A673 (cell line): Measurements from ENCODE around the gene PLD1. TPM values are rescaled to one million over a fixed set of nuclear protein-coding genes. Genes with fewer than 3 reads are reported as not detected.

ENCODE experiments used
- BruUV-seq: library from RNA; stranded (reverse); fragments of 400-500 nt; replicated peaks from 2 replicates; lab custom pipeline; 2021; lab: Mats Ljungman, UMichigan
- CTCF ChIA-PET: fragments of 300-600 bp; sonication (Branson Sonifier 250); formaldehyde crosslinking; loops from one replicate; lab custom pipeline; 2022; ENCODE audit warnings: antibody characterized with exemption; lab: Charles Lee
- POLR2A ChIA-PET: fragments of 300-600 bp; sonication (Branson Sonifier 250); formaldehyde crosslinking; loops from one replicate; lab custom pipeline; 2022; ENCODE audit warnings: antibody characterized with exemption; ENCODE audit not compliant: low non-redundant PET; lab: Charles Lee
- DNase-seq: peaks from one replicate; pipeline ENCODE4 v3.0.0-alpha.2; 2015; ENCODE audit warnings: low spot score
- H3K27ac ChIP-seq: fragments of 200-600 bp; sonication (generic); 2 replicates; pipeline ENCODE4 v1.5.1; 2016; ENCODE audit warnings: mixed run types, low read depth, mild to moderate bottlenecking, mixed read lengths, antibody characterized with exemption, low read length; ENCODE audit not compliant: poor library complexity, severe bottlenecking
- H3K27me3 ChIP-seq: fragments of 200-600 bp; sonication (generic); replicated peaks from 2 replicates; pipeline ENCODE4 v1.6.1; 2017; ENCODE audit warnings: mixed run types, low read depth, mild to moderate bottlenecking, mixed read lengths, antibody characterized with exemption, low read length; ENCODE audit not compliant: insufficient read depth, poor library complexity
- H3K36me3 ChIP-seq: fragments of 200-600 bp; sonication (generic); 2 replicates; pipeline ENCODE4 v1.6.1; 2016; ENCODE audit warnings: mixed run types, mild to moderate bottlenecking, mixed read lengths, antibody characterized with exemption, low read length; ENCODE audit not compliant: insufficient read depth, poor library complexity, severe bottlenecking
- H3K4me1 ChIP-seq: fragments of 200-600 bp; sonication (generic); 2 replicates; pipeline ENCODE4 v1.6.1; 2017; ENCODE audit warnings: mixed run types, mild to moderate bottlenecking, mixed read lengths, antibody characterized with exemption, low read length; ENCODE audit not compliant: insufficient read depth, poor library complexity, severe bottlenecking
- H3K4me3 ChIP-seq: fragments of 200-600 bp; sonication (generic); 2 replicates; pipeline ENCODE4 v1.5.1; 2016; ENCODE audit warnings: low read depth, mixed run types, mild to moderate bottlenecking, mixed read lengths, low read length; ENCODE audit not compliant: poor library complexity, severe bottlenecking
- H3K9me3 ChIP-seq: fragments of 200-600 bp; sonication (generic); 2 replicates; pipeline ENCODE4 v1.6.1; 2016; ENCODE audit warnings: mixed run types, low read depth, mild to moderate bottlenecking, mixed read lengths, antibody characterized with exemption, low read length; ENCODE audit not compliant: poor library complexity, severe bottlenecking
- EZH2 ChIP-seq: fragments of 200-600 bp; sonication (generic); IDR thresholded peaks from 2 replicates; pipeline ENCODE4 v1.6.1; 2017; ENCODE audit warnings: borderline replicate concordance, low read depth, mild to moderate bottlenecking, mixed read lengths, antibody characterized with exemption, low read length; ENCODE audit not compliant: poor library complexity, severe bottlenecking
- intact Hi-C: fragments of 100-400 bp; cut with micrococcal nuclease; formaldehyde crosslinking; loops from one replicate; pipeline ENCODE4 v1.10.0; 2022; ENCODE audit not compliant: unreplicated experiment
- total RNA-seq: library from RNA; stranded (reverse); gene quantifications from 2 replicates; pipeline ENCODE4 v1.2.3, GENCODE V29; 2021
- TF ChIP-seq, protein P1 (sequence below): fragments of 300-800, 200-600 bp; sonication (generic); conservative IDR thresholded peaks from 2 replicates; pipeline ENCODE4 v1.5.1; 2017; ENCODE audit warnings: low read depth, mild to moderate bottlenecking, antibody characterized with exemption, low read length, moderate library complexity, mixed read lengths

PLD1 gene
- total RNA-seq, 1 experiment from 2014 or later = 3.2 TPM

DNA sequence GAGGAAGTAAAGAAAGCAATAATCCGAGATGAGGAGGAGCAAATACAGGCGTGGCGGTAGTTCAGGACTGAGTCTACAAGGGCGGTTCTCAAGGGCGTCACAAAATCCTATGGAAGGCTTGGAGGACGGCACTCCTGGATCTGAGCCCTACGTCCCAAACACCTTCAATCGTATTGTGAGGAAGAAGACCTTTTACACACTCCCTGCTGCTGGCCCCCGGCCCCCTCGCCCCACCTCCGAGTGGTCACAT, 747 bp downstream of the PLD1 start:
- DNase-seq = peak; percentile 43
- Histone ChIP-seq H3K9me3 (no peaks in the 10 kb centered on the region), H3K4me3 (peak overlapping the region; percentile 70), H3K4me1 (peaks cover 30% of the 10 kb centered on the region), H3K27me3 (no peaks in the 10 kb centered on the region), H3K27ac (peak overlapping the region; percentile 67), H3K36me3 (no peaks in the 10 kb centered on the region)
- POLR2A ChIA-PET = interaction anchor here (0.7 kb wide), 1 partner anchor 8 kb away, joined by 4 read pairs; no protein-coding TSS in a partner anchor
- no TSS peak for BruUV-seq
- TF ChIP-seq EZH2 = no peak
- TF ChIP-seq, protein P1, sequence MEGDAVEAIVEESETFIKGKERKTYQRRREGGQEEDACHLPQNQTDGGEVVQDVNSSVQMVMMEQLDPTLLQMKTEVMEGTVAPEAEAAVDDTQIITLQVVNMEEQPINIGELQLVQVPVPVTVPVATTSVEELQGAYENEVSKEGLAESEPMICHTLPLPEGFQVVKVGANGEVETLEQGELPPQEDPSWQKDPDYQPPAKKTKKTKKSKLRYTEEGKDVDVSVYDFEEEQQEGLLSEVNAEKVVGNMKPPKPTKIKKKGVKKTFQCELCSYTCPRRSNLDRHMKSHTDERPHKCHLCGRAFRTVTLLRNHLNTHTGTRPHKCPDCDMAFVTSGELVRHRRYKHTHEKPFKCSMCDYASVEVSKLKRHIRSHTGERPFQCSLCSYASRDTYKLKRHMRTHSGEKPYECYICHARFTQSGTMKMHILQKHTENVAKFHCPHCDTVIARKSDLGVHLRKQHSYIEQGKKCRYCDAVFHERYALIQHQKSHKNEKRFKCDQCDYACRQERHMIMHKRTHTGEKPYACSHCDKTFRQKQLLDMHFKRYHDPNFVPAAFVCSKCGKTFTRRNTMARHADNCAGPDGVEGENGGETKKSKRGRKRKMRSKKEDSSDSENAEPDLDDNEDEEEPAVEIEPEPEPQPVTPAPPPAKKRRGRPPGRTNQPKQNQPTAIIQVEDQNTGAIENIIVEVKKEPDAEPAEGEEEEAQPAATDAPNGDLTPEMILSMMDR = no peak
- intact Hi-C loops = no loop called here
- CTCF ChIA-PET = no interaction called here

DNA sequence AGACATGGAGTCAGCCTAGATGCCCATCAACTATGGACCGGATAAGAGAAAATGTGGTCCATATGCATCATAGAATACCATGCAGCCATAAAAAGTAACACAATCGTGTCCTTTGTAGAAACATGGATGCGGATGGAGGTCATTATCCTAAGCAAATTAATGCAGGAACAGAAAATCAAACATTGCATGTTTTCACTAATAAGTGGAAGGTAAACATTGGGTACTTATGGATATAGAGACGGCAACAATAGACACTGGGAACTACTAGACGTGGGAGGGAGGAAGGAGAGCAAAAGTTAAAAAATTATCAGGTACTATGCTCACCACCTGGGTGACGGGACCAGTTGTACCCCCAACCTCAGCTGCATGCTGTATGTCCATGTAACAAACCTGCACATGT, 2.5 kb downstream of the PLD1 start:
- no TSS peak for BruUV-seq
- Histone ChIP-seq H3K9me3 (no peaks in the 10 kb centered on the region), H3K27ac (no peak overlapping the region), H3K27me3 (no peaks in the 10 kb centered on the region), H3K36me3 (no peaks in the 10 kb centered on the region), H3K4me1 (peaks cover 30% of the 10 kb centered on the region), H3K4me3 (no peak overlapping the region)
- DNase-seq = no peak
- no peak for TF ChIP-seq EZH2
- TF ChIP-seq, protein P1 = no peak
- ChIA-PET POLR2A (no interaction called here), CTCF (no interaction called here)
- intact Hi-C loops = no loop called here

DNA sequence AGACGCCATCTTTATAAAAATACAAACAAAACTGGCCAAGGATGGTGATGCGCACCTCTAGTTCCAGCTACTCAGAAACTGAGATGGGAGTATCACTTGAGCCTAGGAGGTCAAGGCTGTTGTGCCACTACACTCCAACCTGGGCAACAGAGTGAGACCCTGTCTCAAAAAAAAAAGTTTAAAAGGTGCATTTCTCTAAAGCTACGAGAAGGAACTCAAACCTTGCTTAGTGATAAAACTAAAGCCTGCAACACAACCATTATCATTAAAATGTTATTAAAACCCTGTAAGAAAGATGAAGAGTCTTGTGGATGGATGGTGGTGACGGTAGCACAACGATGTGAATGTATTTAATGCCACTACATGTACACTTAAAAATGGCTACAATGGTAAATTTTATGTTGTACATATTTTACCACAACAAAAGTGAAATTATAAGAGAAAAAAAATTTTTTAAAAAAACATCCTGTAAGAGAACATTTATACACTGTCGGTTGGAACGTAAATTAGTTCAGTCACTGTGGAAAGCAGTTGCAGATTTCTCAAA, 3.1 kb downstream of the PLD1 start:
- no peaks in the 10 kb centered on the region for H3K9me3 ChIP-seq
- no TSS peak for BruUV-seq
- no peak overlapping the region for H3K4me3 ChIP-seq
- peak overlapping the region; percentile 68 for H3K27ac ChIP-seq
- H3K36me3 ChIP-seq = no peaks in the 10 kb centered on the region
- ChIA-PET CTCF (no interaction called here), POLR2A (no interaction called here)
- no peaks in the 10 kb centered on the region for H3K27me3 ChIP-seq
- peaks cover 28% of the 10 kb centered on the region for H3K4me1 ChIP-seq
- no peak for DNase-seq
- intact Hi-C loops = no loop called here
- TF ChIP-seq, protein P1 = no peak
- TF ChIP-seq EZH2 = no peak
